ENCODE measurements around the gene VTA1. TPM values are rescaled to one million over a fixed set of nuclear protein-coding genes. Genes with fewer than 3 reads are reported as not detected.

Gene VTA1
- total RNA-seq, 1 donor from 2014 or later: 65.3 TPM

- H3K36me3 ChIP-seq (ENCODE audit: insufficient read depth, low read length): no peaks in the 10 kb centered on the region
- no peak overlapping the region for H3K4me3 ChIP-seq (ENCODE audit: insufficient read depth, low read depth, low read length)
- H3K79me2 ChIP-seq (ENCODE audit: insufficient read depth, low read length): no peaks in the 10 kb centered on the region
- no peak overlapping the region for H3K4me3 Mint-ChIP-seq (ENCODE audit: unreplicated experiment)
- H2AFZ ChIP-seq (ENCODE audit: low read depth, low read length): no peak overlapping the region
- H3K4me2 ChIP-seq (ENCODE audit: low read length): no peak overlapping the region
- no peaks in the 10 kb centered on the region for H3K4me1 ChIP-seq (ENCODE audit: insufficient read depth, low read length)
- H3K9me3 Mint-ChIP-seq (ENCODE audit: unreplicated experiment): peaks cover 7% of the 10 kb centered on the region
- H3K4me1 Mint-ChIP-seq (ENCODE audit: low read depth, unreplicated experiment): no peaks in the 10 kb centered on the region
- H3K9ac ChIP-seq (ENCODE audit: low read length): no peak overlapping the region
- no peak overlapping the region for H3K27ac ChIP-seq (ENCODE audit: low read depth, low read length)
- H4K20me1 ChIP-seq (ENCODE audit: insufficient read depth, low read length): no peaks in the 10 kb centered on the region
- TF ChIP-seq CTCF (IDR thresholded peaks at IDR 0.05; ENCODE audit: insufficient read depth, low read depth, low read length) (no peak), EZH2 (IDR thresholded peaks at IDR 0.05; ENCODE audit: insufficient read depth, low read length) (no peak)
- H3K27ac Mint-ChIP-seq (ENCODE audit: unreplicated experiment): no peak overlapping the region
- H3K27me3 Mint-ChIP-seq (ENCODE audit: low read depth, unreplicated experiment): no peaks in the 10 kb centered on the region
- H3K9me3 ChIP-seq (ENCODE audit: insufficient read depth, low read depth, low read length): no peaks in the 10 kb centered on the region
- no peak for FAIRE-seq
- peak; percentile 36 for DNase-seq (ENCODE audit: low read depth)
- H3K27me3 ChIP-seq (ENCODE audit: insufficient read depth, low read length): no peaks in the 10 kb centered on the region
- no peaks in the 10 kb centered on the region for H3K36me3 Mint-ChIP-seq (ENCODE audit: low read depth, unreplicated experiment)
These were observed 108.7 kb downstream of the VTA1 start for GRCh38 chr6:142255785-142256184.

GRCh38 chr6:142258305-142258704, 111.2 kb downstream of the VTA1 start:
- H3K4me2 ChIP-seq (ENCODE audit: low read length): no peak overlapping the region
- H3K27ac ChIP-seq (ENCODE audit: low read depth, low read length): no peak overlapping the region
- H3K79me2 ChIP-seq (ENCODE audit: insufficient read depth, low read length): no peaks in the 10 kb centered on the region
- no peak overlapping the region for H3K4me3 ChIP-seq (ENCODE audit: insufficient read depth, low read depth, low read length)
- Mint-ChIP-seq H3K4me1 (ENCODE audit: low read depth, unreplicated experiment) (no peaks in the 10 kb centered on the region), H3K27me3 (ENCODE audit: low read depth, unreplicated experiment) (no peaks in the 10 kb centered on the region), H3K27ac (ENCODE audit: unreplicated experiment) (no peak overlapping the region), H3K36me3 (ENCODE audit: low read depth, unreplicated experiment) (no peaks in the 10 kb centered on the region), H3K4me3 (ENCODE audit: unreplicated experiment) (no peak overlapping the region), H3K9me3 (ENCODE audit: unreplicated experiment) (peaks cover 2% of the 10 kb centered on the region)
- H2AFZ ChIP-seq (ENCODE audit: low read depth, low read length): peak overlapping the region; percentile 14
- no peaks in the 10 kb centered on the region for H4K20me1 ChIP-seq (ENCODE audit: insufficient read depth, low read length)
- H3K9ac ChIP-seq (ENCODE audit: low read length): no peak overlapping the region
- no peaks in the 10 kb centered on the region for H3K36me3 ChIP-seq (ENCODE audit: insufficient read depth, low read length)
- FAIRE-seq: no peak
- DNase-seq (ENCODE audit: low read depth): no peak
- H3K9me3 ChIP-seq (ENCODE audit: insufficient read depth, low read depth, low read length): no peaks in the 10 kb centered on the region
- no peaks in the 10 kb centered on the region for H3K4me1 ChIP-seq (ENCODE audit: insufficient read depth, low read length)
- no peak for TF ChIP-seq EZH2 (IDR thresholded peaks at IDR 0.05; ENCODE audit: insufficient read depth, low read length)
- TF ChIP-seq CTCF (IDR thresholded peaks at IDR 0.05; ENCODE audit: insufficient read depth, low read depth, low read length): no peak
- H3K27me3 ChIP-seq (ENCODE audit: insufficient read depth, low read length): no peaks in the 10 kb centered on the region

GRCh38 chr6:142258757-142259156, 111.7 kb downstream of the VTA1 start:
- H3K4me2 ChIP-seq (ENCODE audit: low read length): no peak overlapping the region
- FAIRE-seq: no peak

More at GRCh38 chr6:142258757-142259156, 111.7 kb downstream of the VTA1 start:
- no peaks in the 10 kb centered on the region for H3K36me3 ChIP-seq (ENCODE audit: insufficient read depth, low read length)
- no peaks in the 10 kb centered on the region for H4K20me1 ChIP-seq (ENCODE audit: insufficient read depth, low read length)
- no peaks in the 10 kb centered on the region for H3K27me3 Mint-ChIP-seq (ENCODE audit: low read depth, unreplicated experiment)
- no peaks in the 10 kb centered on the region for H3K36me3 Mint-ChIP-seq (ENCODE audit: low read depth, unreplicated experiment)
- TF ChIP-seq CTCF (IDR thresholded peaks at IDR 0.05; ENCODE audit: insufficient read depth, low read depth, low read length) (no peak), EZH2 (IDR thresholded peaks at IDR 0.05; ENCODE audit: insufficient read depth, low read length) (no peak)
- H3K9me3 ChIP-seq (ENCODE audit: insufficient read depth, low read depth, low read length): no peaks in the 10 kb centered on the region
- no peaks in the 10 kb centered on the region for H3K4me1 ChIP-seq (ENCODE audit: insufficient read depth, low read length)
- H2AFZ ChIP-seq (ENCODE audit: low read depth, low read length): no peak overlapping the region
- peaks cover 2% of the 10 kb centered on the region for H3K9me3 Mint-ChIP-seq (ENCODE audit: unreplicated experiment)
- no peak overlapping the region for H3K4me3 ChIP-seq (ENCODE audit: insufficient read depth, low read depth, low read length)
- no peak for DNase-seq (ENCODE audit: low read depth)
- H3K27me3 ChIP-seq (ENCODE audit: insufficient read depth, low read length): no peaks in the 10 kb centered on the region
- H3K27ac ChIP-seq (ENCODE audit: low read depth, low read length): no peak overlapping the region
- no peak overlapping the region for H3K9ac ChIP-seq (ENCODE audit: low read length)
- H3K4me3 Mint-ChIP-seq (ENCODE audit: unreplicated experiment): no peak overlapping the region
- no peaks in the 10 kb centered on the region for H3K79me2 ChIP-seq (ENCODE audit: insufficient read depth, low read length)
- H3K27ac Mint-ChIP-seq (ENCODE audit: unreplicated experiment): no peak overlapping the region
- no peaks in the 10 kb centered on the region for H3K4me1 Mint-ChIP-seq (ENCODE audit: low read depth, unreplicated experiment)
